HL-60 (cell line): ENCODE measurements around the gene CCDC107.
"Not testable (repeated sequence)": the region's sequence is repeated elsewhere in the genome, so short reads cannot be mapped to it uniquely, and the experiment has no call there.

Experiments
- GABPA ChIP-seq: IDR thresholded peaks from 2 replicates; pipeline ENCODE4 v1.6.1; 2012; ENCODE audit warnings: low read depth
- POLR2AphosphoS5 ChIP-seq: IDR thresholded peaks from 2 replicates; pipeline ENCODE4 v1.6.1; 2012; ENCODE audit warnings: low read depth
- REST ChIP-seq: IDR thresholded peaks from 2 replicates; pipeline ENCODE4 v1.6.1; 2012; ENCODE audit warnings: low read depth; ENCODE audit not compliant: insufficient replicate concordance
- TF ChIP-seq, protein P1 (sequence below): IDR thresholded peaks from one replicate; pipeline ENCODE4 v1.5.1; 2011; ENCODE audit warnings: low read length, control low read depth, inconsistent platforms; ENCODE audit not compliant: insufficient read depth

DNA sequence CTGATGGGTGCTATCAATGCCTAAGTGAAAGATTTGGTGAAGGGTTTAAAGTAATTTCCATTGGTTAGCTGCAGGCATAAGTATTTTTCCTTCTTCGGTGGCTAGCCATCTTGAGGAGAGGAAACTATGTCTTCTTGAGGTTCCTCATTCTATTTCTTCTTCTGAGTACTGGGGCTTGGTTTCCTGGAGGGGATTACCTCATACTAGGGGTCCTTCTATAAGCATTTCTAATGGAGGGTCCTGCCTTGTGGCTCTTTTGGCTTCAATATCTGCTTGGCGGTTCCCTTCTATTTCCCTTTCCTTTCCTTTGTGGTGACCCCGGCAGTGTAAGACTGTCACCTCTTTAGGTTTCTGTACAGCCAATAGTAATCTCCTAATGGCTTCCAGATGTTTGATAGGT, 16.6 kb upstream of the CCDC107 start:
- TF ChIP-seq REST, GABPA, POLR2AphosphoS5: not testable (repeated sequence)
- TF ChIP-seq, protein P1, sequence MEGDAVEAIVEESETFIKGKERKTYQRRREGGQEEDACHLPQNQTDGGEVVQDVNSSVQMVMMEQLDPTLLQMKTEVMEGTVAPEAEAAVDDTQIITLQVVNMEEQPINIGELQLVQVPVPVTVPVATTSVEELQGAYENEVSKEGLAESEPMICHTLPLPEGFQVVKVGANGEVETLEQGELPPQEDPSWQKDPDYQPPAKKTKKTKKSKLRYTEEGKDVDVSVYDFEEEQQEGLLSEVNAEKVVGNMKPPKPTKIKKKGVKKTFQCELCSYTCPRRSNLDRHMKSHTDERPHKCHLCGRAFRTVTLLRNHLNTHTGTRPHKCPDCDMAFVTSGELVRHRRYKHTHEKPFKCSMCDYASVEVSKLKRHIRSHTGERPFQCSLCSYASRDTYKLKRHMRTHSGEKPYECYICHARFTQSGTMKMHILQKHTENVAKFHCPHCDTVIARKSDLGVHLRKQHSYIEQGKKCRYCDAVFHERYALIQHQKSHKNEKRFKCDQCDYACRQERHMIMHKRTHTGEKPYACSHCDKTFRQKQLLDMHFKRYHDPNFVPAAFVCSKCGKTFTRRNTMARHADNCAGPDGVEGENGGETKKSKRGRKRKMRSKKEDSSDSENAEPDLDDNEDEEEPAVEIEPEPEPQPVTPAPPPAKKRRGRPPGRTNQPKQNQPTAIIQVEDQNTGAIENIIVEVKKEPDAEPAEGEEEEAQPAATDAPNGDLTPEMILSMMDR = not testable (repeated sequence)
